HTR-8/SVneo (cell line): ENCODE measurements around the gene ARHGDIA.

Experiments
- DNase-seq: peaks from one replicate; pipeline ENCODE4 v3.0.0; 2011; ENCODE audit warnings: low spot score, mixed read lengths; ENCODE audit not compliant: insufficient read length
- FAIRE-seq: peaks from 2 replicates; lab custom pipeline; 2011; peaks lifted over from hg19 to GRCh38; lab: Jason Lieb, UNC

The ARHGDIA gene

GRCh38 chr17:81831957-81832607 is 39.1 kb downstream of the ARHGDIA start:
- DNase-seq (peak; percentile 21), FAIRE-seq (no peak)

GRCh38 chr17:81831563-81831956 is 39.6 kb downstream of the ARHGDIA start:
- no peak for FAIRE-seq

GRCh38 chr17:81829858-81830257 is 41.3 kb downstream of the ARHGDIA start:
- DNase-seq = no peak
- FAIRE-seq = no peak

More at GRCh38 chr17:81831563-81831956, 39.6 kb downstream of the ARHGDIA start:
- DNase-seq = no peak

- DNase-seq = no peak
- peak; percentile 20 for FAIRE-seq
Measured at GRCh38 chr17:81828656-81829055, 42.5 kb downstream of the ARHGDIA start.

GRCh38 chr17:81825841-81826466 is 45.2 kb downstream of the ARHGDIA start:
- no peak for DNase-seq
- FAIRE-seq = peak; percentile 38

- no peak for DNase-seq
- FAIRE-seq = no peak
Measured at GRCh38 chr17:81824595-81824994, 46.5 kb downstream of the ARHGDIA start.

- FAIRE-seq (no peak), DNase-seq (no peak)
Measured at GRCh38 chr17:81823820-81824550, 47.2 kb downstream of the ARHGDIA start.

- no peak for FAIRE-seq
- no peak for DNase-seq
Measured at GRCh38 chr17:81822996-81823819, 47.9 kb downstream of the ARHGDIA start.

- FAIRE-seq = no peak
- DNase-seq = no peak
Measured at GRCh38 chr17:81822312-81822637, 48.9 kb downstream of the ARHGDIA start.

- no peak for FAIRE-seq
- peak; percentile 41 for DNase-seq
Measured at GRCh38 chr17:81821603-81822311, 49.4 kb downstream of the ARHGDIA start.

GRCh38 chr17:81821147-81821546 is 50.0 kb downstream of the ARHGDIA start:
- DNase-seq = no peak
- FAIRE-seq = no peak

GRCh38 chr17:81819708-81820107 is 51.4 kb downstream of the ARHGDIA start:
- no peak for FAIRE-seq
- no peak for DNase-seq

GRCh38 chr17:81817758-81818147 is 53.4 kb downstream of the ARHGDIA start:
- DNase-seq (no peak), FAIRE-seq (no peak)
